Colon (tissue), 2 donors: Measurements from ENCODE around the gene HSPA8.
"Not testable (repeated sequence)": the region's sequence is repeated elsewhere in the genome, so short reads cannot be mapped to it uniquely, and the experiment has no call there.

Source experiments
- FAIRE-seq: peaks from 2 replicates; lab custom pipeline; 2012; peaks lifted over from hg19 to GRCh38; lab: Jason Lieb, UNC
- donor health status: control.
- donor health status: control.

Gene HSPA8

DNA sequence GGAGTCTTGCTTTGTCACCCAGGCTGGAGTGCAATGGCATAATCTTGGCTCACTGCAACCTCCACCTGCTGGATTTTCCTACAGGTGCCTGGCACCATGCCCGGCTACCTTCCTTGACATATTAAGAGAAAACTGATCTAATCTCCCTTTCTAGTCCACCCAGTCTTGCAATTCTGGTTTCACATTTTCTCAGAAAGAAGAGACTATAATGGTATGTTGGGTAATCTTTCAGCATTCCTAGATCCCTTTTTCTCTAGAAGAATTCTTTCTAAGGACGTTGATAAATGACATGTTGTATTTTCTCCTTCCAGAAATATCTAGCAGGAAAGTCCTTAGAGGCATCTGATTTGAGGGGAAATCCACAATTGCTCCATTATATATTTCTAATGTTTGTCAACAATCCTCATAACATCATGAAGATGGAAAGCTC is 10.4 kb upstream of the HSPA8 start:
- no peak for FAIRE-seq

DNA sequence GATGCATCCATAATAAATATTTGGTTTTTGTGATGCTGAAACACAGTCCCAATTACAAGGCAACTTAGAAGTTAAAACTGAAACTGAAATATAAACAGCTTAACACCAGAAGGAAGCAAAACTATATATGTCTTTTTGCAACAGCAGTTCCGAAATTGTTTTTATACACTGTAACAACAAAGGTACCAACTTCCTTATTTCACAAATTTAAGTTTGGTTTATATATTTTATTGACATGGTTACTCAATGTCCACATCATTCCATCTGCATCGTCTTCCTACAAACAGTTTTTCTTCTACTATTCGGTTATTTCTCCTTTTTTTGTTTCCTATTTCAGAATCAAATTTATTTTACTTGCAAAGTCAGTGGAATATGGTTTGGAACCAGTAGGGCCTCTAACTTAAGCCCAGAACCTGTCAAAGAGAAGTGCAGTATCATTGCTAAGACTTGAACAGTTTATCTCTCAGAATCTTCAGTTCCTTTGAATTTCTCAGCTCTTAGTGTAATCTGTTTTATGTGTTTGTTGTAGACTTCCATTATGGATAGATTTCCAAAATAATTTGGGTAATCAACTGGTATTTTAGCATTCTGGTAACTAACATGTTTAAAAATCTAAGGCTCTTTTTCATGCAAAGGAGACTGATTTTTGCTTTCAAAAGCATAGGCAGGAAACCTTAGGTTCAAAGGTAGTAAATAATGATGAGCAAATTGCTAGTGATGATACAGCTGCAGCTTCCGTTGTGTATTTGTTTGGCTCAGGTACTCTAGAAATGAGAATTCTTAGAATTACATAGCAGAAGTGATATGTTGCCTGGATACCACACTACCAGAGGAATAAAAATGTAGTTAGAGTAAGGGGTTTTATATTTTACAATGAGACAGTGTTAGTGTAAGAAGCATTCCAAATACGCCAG is 8.2 kb upstream of the HSPA8 start:
- FAIRE-seq, result no peak

DNA sequence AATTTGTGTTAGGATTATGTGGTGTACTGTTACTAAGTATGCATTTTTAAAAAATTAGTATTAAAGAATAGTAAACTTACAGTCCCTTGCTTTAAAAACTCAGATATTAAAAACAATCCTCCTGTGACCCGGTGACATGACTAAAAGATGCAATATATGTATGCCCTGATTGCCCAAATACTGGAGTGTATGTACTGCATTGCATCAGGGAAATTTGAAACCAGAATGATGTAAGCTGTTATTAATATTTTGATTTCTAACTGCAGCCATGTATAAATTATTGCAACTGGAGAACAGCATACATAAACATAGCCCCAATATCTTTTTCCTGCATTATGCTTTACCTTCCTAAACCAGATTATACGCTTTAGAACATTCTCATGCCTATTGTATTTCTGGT is 3.7 kb upstream of the HSPA8 start:
- no peak for FAIRE-seq

DNA sequence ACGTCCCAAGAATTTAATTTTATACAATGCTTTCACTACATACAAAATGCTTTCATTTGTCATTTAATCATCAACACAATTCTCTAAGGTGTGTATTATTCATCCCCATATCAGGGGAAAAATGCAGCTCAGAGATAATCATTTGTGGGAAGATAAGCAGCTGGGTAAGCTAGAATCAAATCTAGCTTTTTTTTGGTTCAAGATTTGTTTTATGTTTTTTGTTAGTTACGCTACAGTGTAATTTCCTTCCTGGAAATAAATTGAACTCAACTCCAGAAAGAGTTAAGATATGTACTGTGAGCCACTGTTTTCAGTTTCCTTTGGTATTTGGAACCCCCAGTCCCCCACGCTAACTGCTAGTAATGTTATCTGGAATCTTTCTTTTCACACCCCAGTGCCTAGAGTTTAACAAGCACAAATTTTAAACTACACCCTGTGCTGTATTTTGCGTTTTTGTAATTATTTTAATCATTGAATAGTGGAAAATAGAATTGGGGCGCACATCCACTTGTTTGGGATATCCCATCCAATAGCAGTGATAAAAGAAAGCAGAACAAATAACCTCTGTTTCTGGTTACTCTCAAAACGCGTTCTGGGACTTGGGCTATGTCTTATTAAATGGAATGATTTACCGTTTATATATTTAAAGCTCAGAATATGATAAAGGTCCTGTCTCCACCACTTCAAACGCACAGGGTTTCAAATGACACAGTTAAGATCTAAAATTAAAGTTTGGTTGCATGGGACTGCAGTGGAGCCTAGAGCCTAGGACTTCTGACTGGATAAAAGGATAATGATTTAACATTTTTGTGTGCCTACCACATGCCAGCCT is 2.1 kb upstream of the HSPA8 start:
- FAIRE-seq, result no peak

DNA sequence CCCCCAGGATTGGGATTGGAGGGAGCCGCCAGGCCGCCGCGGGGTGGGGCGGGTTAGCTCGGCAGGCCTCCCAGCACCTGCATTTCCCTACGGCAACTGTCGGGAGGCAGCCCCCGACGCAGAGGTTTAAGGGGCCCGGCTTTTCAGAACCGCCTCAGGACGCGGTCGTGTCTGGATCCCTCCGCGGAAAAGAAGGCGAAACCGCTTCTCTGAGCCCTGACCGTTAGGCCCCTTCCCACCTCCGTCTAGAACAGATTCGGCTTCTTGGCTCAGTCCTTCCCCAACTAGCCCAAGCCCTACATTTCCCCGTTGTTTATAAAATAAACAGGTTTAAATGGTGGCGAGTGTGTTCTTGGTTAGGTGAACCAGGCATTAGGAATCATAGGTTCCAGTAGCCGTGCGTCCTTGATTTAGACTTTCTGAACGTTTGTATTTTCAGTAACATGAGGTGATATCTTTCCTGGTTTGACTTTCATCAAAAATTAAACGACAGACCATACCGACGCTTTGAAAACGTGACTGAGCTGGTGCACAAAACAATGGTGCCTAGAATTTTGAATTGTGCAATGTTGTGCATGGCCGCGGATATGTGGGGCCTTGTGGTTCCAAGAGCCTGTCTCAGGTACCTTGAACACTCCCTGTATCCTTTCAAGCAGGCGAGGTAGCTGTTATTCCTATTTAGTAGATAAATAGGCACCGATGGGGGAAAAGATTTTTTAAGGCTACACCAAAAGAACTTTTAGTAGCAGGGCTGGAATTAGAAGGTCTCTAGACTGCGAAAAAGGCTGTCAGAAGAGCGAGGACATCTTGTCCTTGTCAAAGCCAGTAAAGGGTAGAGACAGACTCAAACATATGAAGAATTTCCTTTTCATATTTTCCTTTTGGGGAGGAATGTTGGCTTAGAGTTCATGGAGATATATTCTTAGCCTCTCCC is 1.2 kb upstream of the HSPA8 start:
- FAIRE-seq, result no peak

DNA sequence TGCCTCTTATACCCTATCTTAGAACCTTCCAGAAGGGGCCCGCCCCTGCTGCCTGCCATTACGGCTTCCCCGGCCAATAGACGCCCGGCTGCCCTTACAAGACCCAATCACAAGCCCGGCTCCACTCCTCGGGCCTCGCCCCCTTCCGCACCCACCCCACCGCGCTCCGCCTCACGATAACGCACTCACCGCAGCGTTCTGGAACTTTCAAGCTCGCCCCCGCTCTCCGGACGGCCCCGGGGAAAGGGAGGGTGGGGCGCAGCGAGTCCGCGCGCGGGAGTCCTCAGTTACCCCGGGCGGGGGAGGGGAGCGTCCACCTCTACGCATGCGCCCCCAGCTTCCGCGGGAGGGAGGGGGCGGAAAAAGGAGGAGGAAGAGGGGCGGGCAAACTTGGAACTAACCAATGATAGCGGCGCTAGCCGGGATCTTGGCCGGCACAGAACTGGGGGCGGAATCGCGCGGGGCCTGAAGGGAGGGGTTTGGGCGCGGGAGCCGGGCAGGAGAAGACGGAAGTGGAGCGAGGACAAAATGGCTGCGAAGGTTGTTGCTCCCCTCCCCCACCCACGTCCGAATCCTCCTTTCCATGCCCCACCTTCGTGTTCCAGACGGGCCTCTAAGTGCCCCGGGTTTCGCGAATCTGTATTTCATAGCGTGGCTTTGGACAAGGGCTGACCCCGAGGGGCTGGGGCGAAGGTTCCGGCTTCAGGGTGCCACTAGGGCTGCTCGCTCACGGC is 389 bp upstream of the HSPA8 start:
- no peak for FAIRE-seq

DNA sequence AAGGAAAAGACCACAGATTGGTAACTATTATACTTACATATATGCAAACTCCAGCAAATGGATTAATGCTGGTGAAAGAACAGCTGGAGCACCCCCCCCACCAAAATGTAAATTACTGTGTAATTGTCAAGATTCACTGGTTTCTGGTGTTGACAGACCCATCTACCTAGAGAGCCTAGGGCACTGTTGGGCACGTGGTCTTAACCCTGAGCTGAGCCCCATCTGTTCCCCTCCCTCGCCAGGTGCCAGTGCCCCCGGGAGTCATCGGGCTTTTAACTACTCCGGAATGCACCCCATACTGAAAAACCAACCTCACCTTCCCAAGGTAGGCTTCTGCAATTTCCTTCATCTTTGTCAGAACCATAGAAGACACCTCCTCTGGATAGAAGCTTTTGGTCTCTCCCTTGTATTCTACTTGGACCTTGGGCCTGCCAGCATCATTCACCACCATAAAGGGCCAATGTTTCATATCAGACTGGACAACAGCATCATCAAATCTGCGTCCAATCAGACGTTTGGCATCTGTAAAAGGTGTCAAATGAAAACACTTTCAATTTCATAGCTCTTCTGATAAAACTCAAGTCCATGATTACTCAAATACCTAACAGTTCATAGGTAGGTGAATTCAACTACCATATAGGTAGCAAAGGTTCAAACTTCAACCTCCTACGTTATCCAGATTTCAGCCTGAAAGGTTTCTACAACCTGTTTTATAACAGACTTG is 1.5 kb downstream of the HSPA8 start:
- no peak for FAIRE-seq

DNA sequence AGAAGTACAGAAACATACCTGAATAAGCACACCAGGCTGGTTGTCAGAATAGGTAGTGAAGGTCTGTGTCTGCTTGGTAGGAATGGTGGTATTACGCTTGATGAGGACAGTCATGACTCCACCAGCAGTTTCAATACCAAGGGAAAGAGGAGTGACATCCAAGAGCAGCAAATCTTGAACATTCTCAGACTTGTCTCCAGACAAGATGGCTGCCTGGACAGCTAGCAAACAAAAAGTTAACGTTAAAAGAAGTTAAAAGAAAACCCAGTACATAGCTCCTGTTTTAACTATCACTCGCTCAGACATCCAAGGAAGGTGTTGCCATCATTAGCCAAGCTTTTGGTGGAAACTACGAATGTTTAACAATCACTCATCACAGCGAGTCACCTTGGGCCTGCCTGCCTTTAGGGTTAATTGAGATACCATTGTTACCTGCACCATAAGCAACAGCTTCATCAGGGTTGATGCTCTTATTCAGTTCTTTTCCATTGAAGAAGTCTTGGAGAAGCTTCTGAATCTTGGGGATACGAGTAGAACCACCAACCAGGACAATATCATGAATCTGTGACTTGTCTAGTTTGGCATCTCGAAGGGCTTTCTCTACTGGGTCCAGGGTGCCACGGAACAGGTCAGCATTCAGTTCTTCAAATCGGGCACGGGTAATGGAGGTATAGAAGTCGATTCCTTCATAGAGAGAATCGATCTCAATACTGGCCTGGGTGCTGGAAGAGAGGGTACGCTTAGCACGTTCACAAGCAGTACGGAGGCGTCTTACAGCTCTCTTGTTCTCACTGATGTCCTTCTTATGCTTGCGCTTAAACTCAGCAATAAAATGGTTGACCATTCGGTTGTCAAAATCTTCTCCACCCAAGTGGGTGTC is 2.7 kb downstream of the HSPA8 start:
- not testable (repeated sequence) for FAIRE-seq

DNA sequence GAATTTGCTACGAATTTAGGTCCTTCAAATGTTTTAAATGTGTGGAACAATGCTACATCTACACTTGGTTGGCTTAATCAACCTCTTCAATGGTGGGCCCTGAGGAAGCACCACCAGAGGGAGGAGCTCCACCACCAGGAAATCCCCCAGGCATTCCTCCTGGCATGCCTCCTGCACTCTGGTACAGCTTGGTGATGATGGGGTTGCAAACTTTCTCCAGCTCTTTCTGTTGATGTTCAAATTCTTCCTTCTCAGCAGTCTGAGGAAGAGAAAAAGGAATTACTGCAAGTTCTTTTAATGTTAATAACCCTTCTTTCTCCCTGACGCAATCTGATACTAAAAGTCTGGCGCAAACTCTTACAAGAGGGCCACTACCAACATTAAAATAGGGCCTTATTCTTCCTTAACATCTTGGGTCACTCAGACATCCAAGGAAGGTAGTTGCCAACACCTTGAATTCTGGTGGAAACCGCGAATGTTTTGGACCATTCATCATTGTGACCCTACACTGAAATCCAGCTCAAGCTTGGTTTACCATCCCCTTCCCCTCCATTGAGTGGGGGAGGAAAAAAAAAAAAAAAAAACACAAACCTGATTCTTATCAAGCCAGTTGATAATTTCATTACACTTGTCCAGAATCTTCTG is 4.2 kb downstream of the HSPA8 start:
- FAIRE-seq, result no peak

DNA sequence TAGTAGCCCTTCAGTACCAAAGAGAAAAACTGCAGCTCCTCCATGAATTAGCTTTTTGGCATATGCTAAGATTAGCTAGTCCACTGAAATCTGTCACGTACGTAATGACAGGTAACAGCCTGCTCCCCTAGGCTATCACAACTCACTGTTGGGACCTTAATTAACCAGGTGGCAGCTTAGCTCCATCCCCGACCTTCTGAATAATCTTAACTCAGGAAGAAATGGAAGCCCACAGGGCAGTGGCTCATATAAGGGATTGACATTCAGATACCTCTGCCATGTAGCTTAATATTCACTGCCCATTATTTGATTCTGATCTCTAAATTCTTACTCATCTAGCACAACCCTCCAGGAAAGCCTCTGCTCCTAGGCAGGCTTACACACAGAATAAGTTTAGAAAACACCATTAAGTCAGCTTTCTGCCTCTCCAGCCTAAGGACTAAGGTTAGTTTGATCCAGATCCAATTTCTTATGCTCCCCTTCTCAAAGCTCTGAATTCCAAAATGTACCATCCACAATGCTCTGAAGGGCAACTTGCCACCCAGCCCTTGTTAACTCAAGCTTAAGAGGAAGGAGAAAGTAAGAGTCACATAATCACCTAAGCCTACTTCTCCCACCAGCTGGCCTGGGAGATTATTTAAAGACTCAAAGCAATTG is 5.0 kb downstream of the HSPA8 start:
- FAIRE-seq, result no peak

DNA sequence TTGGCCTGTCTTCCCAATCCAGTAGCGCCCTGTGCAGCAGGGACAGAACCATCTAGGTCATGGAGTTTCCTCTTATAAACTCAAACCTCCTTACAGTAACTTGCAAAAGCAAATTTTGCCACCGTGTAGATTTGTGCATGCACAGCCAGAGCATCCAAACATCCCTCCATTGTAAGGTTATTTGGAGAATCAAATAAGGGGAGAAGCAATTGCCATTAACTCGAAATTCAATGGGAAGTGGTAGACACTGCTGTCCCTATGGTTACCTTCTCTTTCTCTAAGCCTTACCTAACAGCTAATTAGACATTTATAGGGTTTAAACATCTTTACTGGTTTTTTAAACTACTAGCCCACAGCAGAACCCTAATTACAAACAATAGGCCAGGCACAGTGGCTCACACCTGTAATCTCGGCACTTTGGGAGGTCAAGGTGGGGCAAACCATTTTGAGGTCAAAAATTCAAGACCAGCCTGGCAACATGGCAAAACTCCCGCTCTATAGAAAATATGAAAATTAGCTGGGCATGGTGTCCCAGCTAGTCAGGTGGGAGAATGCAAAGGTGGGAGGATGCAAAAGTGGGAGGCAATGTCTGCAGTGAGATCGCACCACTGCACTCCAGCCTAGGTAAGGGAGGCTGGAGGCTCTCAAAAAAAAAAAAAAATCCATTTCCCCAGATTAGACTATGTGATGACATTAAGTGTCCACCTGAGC is 6.6 kb downstream of the HSPA8 start:
- no peak for FAIRE-seq

DNA sequence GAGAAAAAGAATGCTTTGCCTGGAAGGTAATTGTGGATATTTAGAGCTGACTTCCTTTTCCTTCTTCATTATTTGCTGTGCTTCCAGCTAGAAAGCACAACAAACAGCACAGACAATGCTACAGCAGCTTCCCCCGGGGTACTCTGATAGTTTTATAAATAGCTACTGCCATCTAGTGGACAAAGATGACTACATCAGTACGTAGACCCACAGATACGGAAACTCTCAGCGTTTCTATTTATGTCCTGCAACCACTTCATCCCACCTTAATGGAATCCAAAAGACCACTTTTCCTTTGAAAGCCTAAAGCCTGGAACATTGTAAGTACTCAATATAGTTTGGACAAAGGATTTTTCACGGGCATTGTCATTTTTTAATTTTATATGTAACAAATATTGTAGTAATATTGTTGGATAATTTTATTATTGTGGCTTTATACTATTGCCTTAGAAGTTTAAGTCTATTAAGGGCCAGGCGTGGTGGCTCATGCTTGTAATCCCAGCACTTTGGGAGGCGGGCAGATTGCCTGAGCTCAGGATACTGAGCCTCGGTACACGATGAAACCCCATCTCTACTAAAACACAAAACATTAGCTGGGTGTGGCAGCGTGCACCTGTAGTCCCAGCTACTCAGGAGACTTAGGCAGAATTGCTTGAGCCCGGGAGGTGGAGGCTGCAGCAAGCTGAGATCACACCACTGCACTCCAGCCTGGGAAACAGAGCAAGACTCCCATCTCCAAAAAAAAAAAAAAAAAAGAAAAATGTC is 7.5 kb downstream of the HSPA8 start:
- no peak for FAIRE-seq

DNA sequence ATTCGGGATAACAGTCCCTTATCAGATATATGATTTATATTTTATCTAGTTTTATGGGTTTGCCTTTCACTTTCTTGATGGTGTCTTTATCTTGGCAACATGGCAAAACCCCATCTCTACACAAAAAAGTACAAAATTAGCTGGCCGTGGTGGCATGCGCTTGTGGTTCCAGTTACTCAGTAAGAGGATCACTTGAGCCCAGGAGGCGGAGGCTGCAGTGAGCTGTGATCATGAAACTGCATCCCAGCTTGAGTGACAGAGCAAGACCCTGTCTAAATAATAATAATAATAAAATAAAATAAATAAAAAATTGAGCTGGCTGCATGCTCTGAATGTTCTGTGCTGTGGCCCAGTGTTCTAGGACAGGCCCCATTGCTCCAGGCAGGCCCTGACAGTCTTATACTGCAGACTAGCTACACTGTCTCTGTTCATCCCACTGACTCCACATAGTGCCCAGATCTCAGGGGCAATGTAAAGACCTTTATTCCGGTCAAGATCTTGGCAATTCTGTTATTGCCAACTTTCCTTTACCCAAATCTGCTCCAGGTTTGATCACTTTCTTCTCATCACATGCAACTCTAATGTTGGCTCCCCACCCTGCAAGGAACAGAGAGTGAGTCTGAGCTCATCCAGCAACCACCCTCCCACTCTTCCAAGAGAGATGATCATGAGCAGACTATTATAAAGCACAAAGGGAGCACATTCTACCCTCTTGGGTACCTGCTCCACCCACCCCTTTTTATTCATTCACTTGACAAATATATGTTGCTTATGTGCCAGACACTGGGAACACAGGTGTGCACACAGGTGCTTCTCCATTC is 8.8 kb downstream of the HSPA8 start:
- no peak for FAIRE-seq

DNA sequence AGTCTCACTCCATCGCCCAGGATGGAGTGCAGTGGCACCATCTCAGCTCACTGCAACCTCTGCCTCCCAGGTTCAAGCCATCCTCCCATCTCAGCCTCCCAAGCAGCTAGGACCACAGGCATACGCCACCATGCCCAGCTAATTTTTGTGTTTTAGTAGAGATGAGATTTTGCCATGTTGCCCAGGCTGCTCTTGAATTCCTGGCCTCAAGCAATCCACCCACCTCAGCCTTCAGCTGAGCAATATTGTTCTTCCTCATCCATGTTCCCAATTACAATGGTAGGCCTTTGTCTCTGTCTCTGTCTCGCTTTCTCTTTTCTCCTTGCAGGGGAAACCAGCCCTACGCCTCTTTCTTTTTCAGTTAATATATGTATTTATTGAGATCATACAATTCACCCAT is 10.3 kb downstream of the HSPA8 start:
- no peak for FAIRE-seq

DNA sequence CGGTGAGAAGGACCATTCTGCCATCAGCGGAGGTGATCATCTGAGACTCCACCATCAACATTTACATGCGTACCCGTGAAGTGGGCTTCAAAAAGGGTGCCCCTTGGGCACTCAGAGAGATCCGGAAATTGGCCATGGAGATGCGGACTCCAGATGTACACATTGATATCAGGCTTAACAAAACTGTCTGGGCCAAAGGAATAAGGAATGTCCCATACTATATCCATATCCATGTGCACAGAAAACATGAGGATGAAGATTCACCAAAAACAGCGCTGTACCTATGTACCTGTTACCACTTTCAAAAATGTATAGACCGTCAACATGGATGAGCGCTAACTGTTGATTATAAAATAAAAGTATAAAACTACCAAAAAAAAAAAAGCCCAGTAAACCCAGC is 10.8 kb downstream of the HSPA8 start:
- FAIRE-seq, result no peak

DNA sequence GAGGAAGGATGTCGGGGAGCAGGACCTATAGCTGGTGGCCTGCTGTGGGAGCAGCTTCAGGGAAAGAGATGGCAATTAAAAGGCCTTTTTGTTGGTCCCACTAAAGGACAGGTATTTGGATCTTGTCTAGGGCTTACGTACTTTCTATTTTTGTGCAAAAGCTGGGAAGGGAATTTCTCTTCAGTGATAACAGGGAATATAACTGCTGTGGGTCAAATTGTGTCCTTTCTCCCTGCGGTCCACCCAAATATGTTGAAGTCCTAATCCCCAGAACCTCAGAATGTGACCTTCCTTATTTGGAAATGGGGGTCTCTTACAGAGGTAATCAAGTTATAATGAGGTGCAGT is 14.0 kb downstream of the HSPA8 start:
- no peak for FAIRE-seq
